ENCODE measurements around the gene PIKFYVE.

DNA sequence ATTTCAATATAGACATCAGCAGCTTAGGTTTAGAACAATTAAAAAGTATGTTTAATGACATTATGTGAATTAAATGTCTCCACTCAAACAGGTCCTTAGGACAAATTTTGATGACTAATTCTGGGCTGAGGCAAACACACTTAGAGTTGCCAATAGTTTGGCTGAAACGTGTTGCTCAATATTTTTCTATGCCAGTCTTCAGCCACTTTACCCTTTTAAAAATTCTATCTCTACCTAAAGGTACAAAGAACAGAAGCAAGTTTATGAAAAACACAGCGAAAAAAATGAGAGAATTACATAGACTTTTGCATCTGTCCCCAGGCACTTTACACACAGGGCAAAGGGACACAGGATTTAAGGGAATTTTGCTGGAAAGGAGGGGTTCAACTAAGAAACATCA, 15.7 kb upstream of the PIKFYVE start:
- TF ChIP-seq RAD21 (IDR thresholded peaks at IDR 0.05; ENCODE audit: low read depth) (no peak), YY1 (IDR thresholded peaks at IDR 0.05; ENCODE audit: low read depth) (no peak), ZBTB7A (IDR thresholded peaks at IDR 0.05; ENCODE audit: low read depth) (no peak), EP300 (IDR thresholded peaks at IDR 0.05; ENCODE audit: borderline replicate concordance) (no peak), TAF1 (IDR thresholded peaks at IDR 0.05; ENCODE audit: low read depth) (no peak)
- TF ChIP-seq, protein P1, sequence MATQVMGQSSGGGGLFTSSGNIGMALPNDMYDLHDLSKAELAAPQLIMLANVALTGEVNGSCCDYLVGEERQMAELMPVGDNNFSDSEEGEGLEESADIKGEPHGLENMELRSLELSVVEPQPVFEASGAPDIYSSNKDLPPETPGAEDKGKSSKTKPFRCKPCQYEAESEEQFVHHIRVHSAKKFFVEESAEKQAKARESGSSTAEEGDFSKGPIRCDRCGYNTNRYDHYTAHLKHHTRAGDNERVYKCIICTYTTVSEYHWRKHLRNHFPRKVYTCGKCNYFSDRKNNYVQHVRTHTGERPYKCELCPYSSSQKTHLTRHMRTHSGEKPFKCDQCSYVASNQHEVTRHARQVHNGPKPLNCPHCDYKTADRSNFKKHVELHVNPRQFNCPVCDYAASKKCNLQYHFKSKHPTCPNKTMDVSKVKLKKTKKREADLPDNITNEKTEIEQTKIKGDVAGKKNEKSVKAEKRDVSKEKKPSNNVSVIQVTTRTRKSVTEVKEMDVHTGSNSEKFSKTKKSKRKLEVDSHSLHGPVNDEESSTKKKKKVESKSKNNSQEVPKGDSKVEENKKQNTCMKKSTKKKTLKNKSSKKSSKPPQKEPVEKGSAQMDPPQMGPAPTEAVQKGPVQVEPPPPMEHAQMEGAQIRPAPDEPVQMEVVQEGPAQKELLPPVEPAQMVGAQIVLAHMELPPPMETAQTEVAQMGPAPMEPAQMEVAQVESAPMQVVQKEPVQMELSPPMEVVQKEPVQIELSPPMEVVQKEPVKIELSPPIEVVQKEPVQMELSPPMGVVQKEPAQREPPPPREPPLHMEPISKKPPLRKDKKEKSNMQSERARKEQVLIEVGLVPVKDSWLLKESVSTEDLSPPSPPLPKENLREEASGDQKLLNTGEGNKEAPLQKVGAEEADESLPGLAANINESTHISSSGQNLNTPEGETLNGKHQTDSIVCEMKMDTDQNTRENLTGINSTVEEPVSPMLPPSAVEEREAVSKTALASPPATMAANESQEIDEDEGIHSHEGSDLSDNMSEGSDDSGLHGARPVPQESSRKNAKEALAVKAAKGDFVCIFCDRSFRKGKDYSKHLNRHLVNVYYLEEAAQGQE (IDR thresholded peaks at IDR 0.05; ENCODE audit: low read depth): no peak
- TF ChIP-seq, protein P2, sequence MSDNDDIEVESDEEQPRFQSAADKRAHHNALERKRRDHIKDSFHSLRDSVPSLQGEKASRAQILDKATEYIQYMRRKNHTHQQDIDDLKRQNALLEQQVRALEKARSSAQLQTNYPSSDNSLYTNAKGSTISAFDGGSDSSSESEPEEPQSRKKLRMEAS (IDR thresholded peaks at IDR 0.05): no peak

All from Ishikawa (cell line).